ENCODE data around the gene VRK3. TPM values are rescaled to one million over a fixed set of nuclear protein-coding genes. Genes with fewer than 3 reads are reported as not detected.
"Not testable (repeated sequence)": the region's sequence is repeated elsewhere in the genome, so short reads cannot be mapped to it uniquely, and the experiment has no call there.

VRK3 gene
- polyA plus RNA-seq, 1 of the 3 experiments (the other 2 are of a cell fraction): 30.3 TPM

- POLR2A ChIA-PET: no interaction called here
- no peak overlapping the region for H2AFZ ChIP-seq (ENCODE audit: low read depth)
- H3K79me2 ChIP-seq (ENCODE audit: insufficient read depth): no peaks in the 10 kb centered on the region
- H3K27me3 ChIP-seq (ENCODE audit: insufficient read depth): no peaks in the 10 kb centered on the region
- no peak overlapping the region for H3K27ac ChIP-seq (ENCODE audit: low read depth in 2 of 2, low read length in 1 of 2)
- H3K4me3 ChIP-seq (ENCODE audit: low read depth in 2 of 2, low read length in 1 of 2): no peak overlapping the region
- WGBS (ENCODE audit: low lambda C conversion rate): 66% methylated on average over 8 of the region's 8 CpGs
- H4K20me1 ChIP-seq (ENCODE audit: insufficient read depth): no peaks in the 10 kb centered on the region
- TF ChIP-seq JUND (IDR thresholded peaks at IDR 0.05) (no peak), SIN3A (IDR thresholded peaks at IDR 0.05; ENCODE audit: borderline replicate concordance, low read depth, low read length) (no peak), MXI1 (IDR thresholded peaks at IDR 0.05; ENCODE audit: low read depth, low read length) (no peak), RCOR1 (IDR thresholded peaks at IDR 0.05; ENCODE audit: low read length) (no peak), TCF12 (IDR thresholded peaks at IDR 0.05) (no peak), TAF1 (IDR thresholded peaks at IDR 0.05; ENCODE audit: borderline replicate concordance, low read depth, low read length) (no peak), ZBTB33 (IDR thresholded peaks at IDR 0.05; ENCODE audit: borderline replicate concordance, low read depth) (no peak), NRF1 (IDR thresholded peaks at IDR 0.05; ENCODE audit: low read depth, low read length) (no peak)
- no peak for DNase-seq
- H3K9me2 ChIP-seq: no peaks in the 10 kb centered on the region
- H3K9me3 ChIP-seq: no peaks in the 10 kb centered on the region
- H3F3A ChIP-seq (replicated peaks; ENCODE audit: insufficient read depth): no peaks in the 10 kb centered on the region
- CTCF ChIA-PET: no interaction called here
- peaks cover 8 to 11% of the 10 kb centered on the region in 2 experiments for H3K36me3 ChIP-seq (replicated peaks in 1 of 2; ENCODE audit: control insufficient read depth in 1 of 2, insufficient read depth in 2 of 2, low read length in 1 of 2)
- H3K4me2 ChIP-seq: no peak overlapping the region; the same call in 1 of the 2 replicates
- peaks cover 0 to 8% of the 10 kb centered on the region in 2 experiments; a peak in 1 of 4 replicates for H3K4me1 ChIP-seq (ENCODE audit: control insufficient read depth in 1 of 2, insufficient read depth in 2 of 2, low read depth in 1 of 2, low read length in 1 of 2)
- no peak overlapping the region for H3K9ac ChIP-seq
These were observed 26.8 kb upstream of the VRK3 start for GRCh38 chr19:50051964-50052363.

DNA sequence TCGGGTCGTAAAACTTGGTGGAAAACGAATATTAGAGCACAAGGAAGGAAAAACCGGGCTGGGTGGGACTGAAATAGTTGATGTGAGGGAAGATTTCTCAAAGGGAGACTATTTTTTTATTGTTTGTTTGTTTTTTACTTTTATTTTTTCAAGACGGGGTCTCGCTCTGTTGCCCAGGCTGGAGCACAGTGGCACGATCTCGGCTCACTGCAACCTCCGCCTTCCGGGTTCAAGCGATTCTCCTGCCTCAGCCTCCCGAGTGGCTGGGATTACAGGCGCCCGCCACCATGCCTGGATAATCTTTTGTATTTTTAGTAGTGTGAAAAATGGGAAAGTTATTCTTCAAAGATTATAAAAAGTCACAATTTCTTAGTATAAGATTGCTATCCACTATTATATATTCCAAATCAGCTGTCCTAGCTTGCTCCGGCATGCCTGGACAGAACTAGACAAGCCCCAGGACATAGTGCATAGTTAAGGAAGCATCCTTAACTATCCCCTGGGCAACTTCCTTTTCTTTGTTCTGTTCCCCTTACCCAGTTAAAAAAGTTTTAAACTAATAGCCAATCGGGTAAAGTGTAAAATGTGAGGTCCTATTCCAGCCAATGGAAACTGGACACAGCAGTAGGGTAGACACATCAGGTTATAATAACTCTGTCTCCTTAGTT, 26.2 kb upstream of the VRK3 start:
- CTCF ChIA-PET: interaction anchor here (1.2 kb wide), 1 partner anchor 84 kb away, joined by 3 read pairs; no protein-coding TSS in a partner anchor

More for the DNA sequence above, 26.2 kb upstream of the VRK3 start:
- H3F3A ChIP-seq (replicated peaks; ENCODE audit: insufficient read depth); H3K4me1 ChIP-seq (ENCODE audit: control insufficient read depth in 1 of 2, insufficient read depth in 2 of 2, low read depth in 1 of 2, low read length in 1 of 2); H3K27me3 ChIP-seq (ENCODE audit: insufficient read depth); H4K20me1 ChIP-seq (ENCODE audit: insufficient read depth); H3K9me2 ChIP-seq; H3K9me3 ChIP-seq; DNase-seq; H3K79me2 ChIP-seq (ENCODE audit: insufficient read depth): not testable (repeated sequence)
- POLR2A ChIA-PET: interaction anchor here (0.6 kb wide), 1 partner anchor 13 kb away, joined by 3 read pairs; no protein-coding TSS in a partner anchor
- Histone ChIP-seq H3K27ac (ENCODE audit: low read depth in 2 of 2, low read length in 1 of 2) (peak overlapping the region in 1 of 2 experiments; percentile 68; a peak in 1 of 4 replicates), H3K9ac (peak overlapping the region; percentile 62), H3K36me3 (replicated peaks in 1 of 2; ENCODE audit: control insufficient read depth in 1 of 2, insufficient read depth in 2 of 2, low read length in 1 of 2) (peaks cover 14 to 17% of the 10 kb centered on the region in 2 experiments), H3K4me2 (peak overlapping the region; percentile 97), H2AFZ (ENCODE audit: low read depth) (peak overlapping the region; percentile 89), H3K4me3 (ENCODE audit: low read depth in 2 of 2, low read length in 1 of 2) (peak overlapping the region; percentile 69 to 74)
- 21% methylated on average over 16 of the region's 16 CpGs for WGBS (ENCODE audit: low lambda C conversion rate)

All from SK-N-SH (cell line).